ENCODE measurements around the gene GLTP. TPM values are rescaled to one million over a fixed set of nuclear protein-coding genes. Genes with fewer than 3 reads are reported as not detected.

Gene GLTP
- total and polyA plus RNA-seq, 2 experiments from 2014 or later = 92.8 to 96.5 TPM

DNA sequence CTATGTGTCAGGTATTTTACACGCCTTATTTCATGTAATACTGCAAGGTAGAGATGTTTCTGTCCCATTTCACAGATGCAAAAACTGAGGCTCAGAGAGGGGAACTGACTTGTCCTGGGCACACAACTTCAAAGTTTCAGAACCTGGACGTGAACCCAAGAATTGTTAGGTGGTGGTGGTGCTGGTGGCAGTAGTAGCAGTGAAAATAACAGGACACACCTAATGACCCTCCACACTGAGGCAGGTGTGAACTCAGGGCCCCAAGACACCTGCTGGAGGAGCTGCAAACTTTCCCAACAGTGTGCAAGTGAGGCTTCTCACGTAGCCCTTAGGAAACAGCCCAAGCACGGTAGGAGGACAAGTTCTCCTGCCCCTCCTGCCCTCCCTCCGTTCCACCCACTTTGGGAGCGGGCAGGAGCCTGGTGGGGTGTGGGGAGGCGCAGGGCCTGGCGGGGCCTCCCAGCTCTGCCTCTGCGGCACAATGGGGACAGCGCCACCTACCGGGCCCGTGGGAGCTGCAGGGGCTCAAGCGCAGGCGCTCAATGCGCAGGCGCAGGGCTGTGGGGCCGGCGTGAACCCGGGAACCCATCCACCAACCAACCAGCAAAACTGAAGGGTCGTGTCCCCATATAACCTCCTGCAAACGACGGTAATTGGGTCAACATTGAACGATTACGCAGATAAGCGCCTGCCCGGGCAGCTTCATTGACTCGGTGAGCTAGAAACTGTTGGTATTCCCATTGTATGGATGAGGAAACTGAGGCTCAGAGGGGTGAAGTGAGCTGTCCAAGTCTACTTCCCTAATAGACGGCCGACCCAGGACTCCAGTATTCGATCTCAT is 35.1 kb downstream of the GLTP start:
- peak overlapping the region; percentile 47; the same call in 1 of the 2 replicates for H3K9ac ChIP-seq
- 5 to 7% methylated on average over 29 to 30 of the region's 30 CpGs for WGBS, 2 experiments (ENCODE audit: low coverage in 1 of 2, low lambda C conversion rate in 2 of 2, missing lambda C conversion rate in 2 of 2)

GRCh38 chr12:109844091-109844490 is 36.2 kb downstream of the GLTP start:
- H3K4me1 ChIP-seq (ENCODE audit: insufficient read depth) = no peaks in the 10 kb centered on the region
- peaks cover 6% of the 10 kb centered on the region; the same call in 1 of the 2 replicates for H3F3A ChIP-seq (ENCODE audit: insufficient read depth)
- H3K9ac ChIP-seq = no peak overlapping the region
- no peak overlapping the region for H3K27ac ChIP-seq
- H4K20me1 ChIP-seq (ENCODE audit: insufficient read depth) = no peaks in the 10 kb centered on the region
- no peak for TF ChIP-seq EZH2phosphoT487 (IDR thresholded peaks at IDR 0.05; ENCODE audit: insufficient read depth, low read depth)
- TF ChIP-seq EZH2 (IDR thresholded peaks at IDR 0.05; ENCODE audit: insufficient read depth, poor library complexity, severe bottlenecking) = no peak
- H3K27me3 ChIP-seq (replicated peaks; ENCODE audit: insufficient read depth) = no peaks in the 10 kb centered on the region
- H3K4me2 ChIP-seq (ENCODE audit: unreplicated experiment) = no peak overlapping the region
- WGBS, 2 experiments (ENCODE audit: low coverage in 1 of 2, low lambda C conversion rate in 2 of 2, missing lambda C conversion rate in 2 of 2) = 59 to 66% methylated on average over 5 of the region's 5 CpGs
- peak; percentile 53 for DNase-seq
- H2AFZ ChIP-seq = peak overlapping the region; percentile 25; the same call in 1 of the 2 replicates
- no peaks in the 10 kb centered on the region for H3K36me3 ChIP-seq (ENCODE audit: low read depth)
- H3K9me2 ChIP-seq (ENCODE audit: insufficient read depth) = no peaks in the 10 kb centered on the region
- in situ Hi-C loops (cut with MboI) = no loop called here
- H3K79me2 ChIP-seq (ENCODE audit: insufficient read depth) = no peaks in the 10 kb centered on the region
- H3K9me3 ChIP-seq (ENCODE audit: low read depth) = no peaks in the 10 kb centered on the region
- no peak overlapping the region for H3K4me3 ChIP-seq

More for the DNA sequence above, 35.1 kb downstream of the GLTP start:
- peak; percentile 88 for DNase-seq
- Histone ChIP-seq H2AFZ (peak overlapping the region; percentile 80), H3K36me3 (ENCODE audit: low read depth) (no peaks in the 10 kb centered on the region), H3K4me3 (peak overlapping the region; percentile 62), H3K27me3 (replicated peaks; ENCODE audit: insufficient read depth) (no peaks in the 10 kb centered on the region), H3K27ac (no peak overlapping the region), H3K4me1 (ENCODE audit: insufficient read depth) (no peaks in the 10 kb centered on the region), H3K4me2 (ENCODE audit: unreplicated experiment) (peak overlapping the region; percentile 75), H4K20me1 (ENCODE audit: insufficient read depth) (no peaks in the 10 kb centered on the region), H3K79me2 (ENCODE audit: insufficient read depth) (no peaks in the 10 kb centered on the region), H3K9me3 (ENCODE audit: low read depth) (no peaks in the 10 kb centered on the region), H3K9me2 (ENCODE audit: insufficient read depth) (no peaks in the 10 kb centered on the region), H3F3A (ENCODE audit: insufficient read depth) (peaks cover 8% of the 10 kb centered on the region; the same call in 1 of the 2 replicates)
- no peak for TF ChIP-seq EZH2phosphoT487 (IDR thresholded peaks at IDR 0.05; ENCODE audit: insufficient read depth, low read depth)
- no peak for TF ChIP-seq EZH2 (IDR thresholded peaks at IDR 0.05; ENCODE audit: insufficient read depth, poor library complexity, severe bottlenecking)
- in situ Hi-C loops (cut with MboI) = no loop called here

DNA sequence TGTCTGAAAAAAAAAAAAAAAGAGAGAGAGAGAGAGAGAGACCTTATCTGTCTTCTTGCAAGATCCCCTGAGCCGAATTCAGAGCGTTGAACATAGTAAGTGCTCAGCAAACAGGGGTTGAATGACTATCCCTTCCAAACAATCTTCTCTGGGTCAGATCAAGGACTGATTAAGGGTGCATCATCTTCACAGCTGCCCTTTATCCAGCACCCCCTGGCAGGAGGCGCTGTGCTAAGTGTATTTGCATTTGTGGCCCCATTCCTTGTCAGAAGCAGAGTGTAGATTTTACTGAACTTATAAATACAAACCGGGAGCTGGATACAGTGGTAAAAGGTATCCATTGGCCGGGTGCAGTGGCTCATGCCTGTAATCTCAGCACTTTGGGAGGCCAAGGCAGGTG is 38.3 kb downstream of the GLTP start:
- H4K20me1 ChIP-seq (ENCODE audit: insufficient read depth) = no peaks in the 10 kb centered on the region
- H3K4me3 ChIP-seq = no peak overlapping the region
- WGBS, 2 experiments (ENCODE audit: low coverage in 1 of 2, low lambda C conversion rate in 2 of 2, missing lambda C conversion rate in 2 of 2) = 71 to 90% methylated on average over 5 of the region's 5 CpGs
- no peak overlapping the region for H3K9ac ChIP-seq
- no peaks in the 10 kb centered on the region for H3K9me2 ChIP-seq (ENCODE audit: insufficient read depth)
- no peak overlapping the region for H2AFZ ChIP-seq
- no peak overlapping the region for H3K4me2 ChIP-seq (ENCODE audit: unreplicated experiment)
- H3K36me3 ChIP-seq (ENCODE audit: low read depth) = no peaks in the 10 kb centered on the region
- H3K27me3 ChIP-seq (replicated peaks; ENCODE audit: insufficient read depth) = no peaks in the 10 kb centered on the region
- no peak for DNase-seq
- in situ Hi-C loops (cut with MboI) = no loop called here
- no peaks in the 10 kb centered on the region for H3K79me2 ChIP-seq (ENCODE audit: insufficient read depth)
- no peak for TF ChIP-seq EZH2 (IDR thresholded peaks at IDR 0.05; ENCODE audit: insufficient read depth, poor library complexity, severe bottlenecking)
- no peak for TF ChIP-seq EZH2phosphoT487 (IDR thresholded peaks at IDR 0.05; ENCODE audit: insufficient read depth, low read depth)
- H3K27ac ChIP-seq = no peak overlapping the region
- H3K4me1 ChIP-seq (ENCODE audit: insufficient read depth) = peaks cover 5% of the 10 kb centered on the region; the same call in 1 of the 2 replicates
- peaks cover 19% of the 10 kb centered on the region for H3F3A ChIP-seq (ENCODE audit: insufficient read depth)
- H3K9me3 ChIP-seq (ENCODE audit: low read depth) = no peaks in the 10 kb centered on the region

DNA sequence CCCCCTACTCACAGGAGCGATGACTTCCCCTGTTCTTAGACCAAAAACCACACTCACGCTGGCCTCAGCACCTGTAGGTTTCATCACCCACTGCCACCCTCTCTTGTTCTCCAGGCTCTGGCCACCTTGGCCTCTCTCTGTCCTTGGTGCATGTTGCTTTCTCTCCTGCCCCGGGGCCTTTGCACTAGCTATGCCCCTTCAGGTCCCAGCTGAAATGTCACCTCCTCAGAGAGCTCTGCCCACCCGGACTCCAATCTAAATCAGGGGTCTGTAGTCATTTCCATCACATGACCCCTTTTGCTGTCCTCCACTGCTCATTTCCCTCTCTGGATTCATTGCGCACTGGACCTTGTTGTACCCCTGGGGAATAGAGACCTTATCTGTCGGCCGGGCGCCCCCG is 39.0 kb downstream of the GLTP start:
- in situ Hi-C loops (cut with MboI) = no loop called here

More for the DNA sequence above, 39.0 kb downstream of the GLTP start:
- no peaks in the 10 kb centered on the region for H4K20me1 ChIP-seq (ENCODE audit: insufficient read depth)
- no peaks in the 10 kb centered on the region for H3K9me3 ChIP-seq (ENCODE audit: low read depth)
- no peak overlapping the region for H3K4me2 ChIP-seq (ENCODE audit: unreplicated experiment)
- no peaks in the 10 kb centered on the region for H3K27me3 ChIP-seq (replicated peaks; ENCODE audit: insufficient read depth)
- no peaks in the 10 kb centered on the region for H3K9me2 ChIP-seq (ENCODE audit: insufficient read depth)
- TF ChIP-seq EZH2 (IDR thresholded peaks at IDR 0.05; ENCODE audit: insufficient read depth, poor library complexity, severe bottlenecking) = no peak
- TF ChIP-seq EZH2phosphoT487 (IDR thresholded peaks at IDR 0.05; ENCODE audit: insufficient read depth, low read depth) = no peak
- no peak overlapping the region for H3K4me3 ChIP-seq
- no peaks in the 10 kb centered on the region for H3K79me2 ChIP-seq (ENCODE audit: insufficient read depth)
- no peak overlapping the region for H3K27ac ChIP-seq
- no peak for DNase-seq
- H3K4me1 ChIP-seq (ENCODE audit: insufficient read depth) = peaks cover 5% of the 10 kb centered on the region; the same call in 1 of the 2 replicates
- no peaks in the 10 kb centered on the region for H3K36me3 ChIP-seq (ENCODE audit: low read depth)
- H3K9ac ChIP-seq = no peak overlapping the region
- peaks cover 23% of the 10 kb centered on the region for H3F3A ChIP-seq (ENCODE audit: insufficient read depth)
- no peak overlapping the region for H2AFZ ChIP-seq
- WGBS, 2 experiments (ENCODE audit: low coverage in 1 of 2, low lambda C conversion rate in 2 of 2, missing lambda C conversion rate in 2 of 2) = 80 to 81% methylated on average over 9 of the region's 9 CpGs
